Measurements from ENCODE around the gene TELO2.

GRCh38 chr16:1456951-1457350 is 36.2 kb upstream of the TELO2 start:
- TF ChIP-seq, protein P1, sequence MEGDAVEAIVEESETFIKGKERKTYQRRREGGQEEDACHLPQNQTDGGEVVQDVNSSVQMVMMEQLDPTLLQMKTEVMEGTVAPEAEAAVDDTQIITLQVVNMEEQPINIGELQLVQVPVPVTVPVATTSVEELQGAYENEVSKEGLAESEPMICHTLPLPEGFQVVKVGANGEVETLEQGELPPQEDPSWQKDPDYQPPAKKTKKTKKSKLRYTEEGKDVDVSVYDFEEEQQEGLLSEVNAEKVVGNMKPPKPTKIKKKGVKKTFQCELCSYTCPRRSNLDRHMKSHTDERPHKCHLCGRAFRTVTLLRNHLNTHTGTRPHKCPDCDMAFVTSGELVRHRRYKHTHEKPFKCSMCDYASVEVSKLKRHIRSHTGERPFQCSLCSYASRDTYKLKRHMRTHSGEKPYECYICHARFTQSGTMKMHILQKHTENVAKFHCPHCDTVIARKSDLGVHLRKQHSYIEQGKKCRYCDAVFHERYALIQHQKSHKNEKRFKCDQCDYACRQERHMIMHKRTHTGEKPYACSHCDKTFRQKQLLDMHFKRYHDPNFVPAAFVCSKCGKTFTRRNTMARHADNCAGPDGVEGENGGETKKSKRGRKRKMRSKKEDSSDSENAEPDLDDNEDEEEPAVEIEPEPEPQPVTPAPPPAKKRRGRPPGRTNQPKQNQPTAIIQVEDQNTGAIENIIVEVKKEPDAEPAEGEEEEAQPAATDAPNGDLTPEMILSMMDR (IDR thresholded peaks at IDR 0.05), result no peak
- no peak for TF ChIP-seq POLR2A (IDR thresholded peaks at IDR 0.05)

All from Peyer's patch (tissue), 4 donors.